ENCODE results near the gene UGGT2. TPM values are rescaled to one million over a fixed set of nuclear protein-coding genes. Genes with fewer than 3 reads are reported as not detected.
A peak's percentile ranks its signal among the peaks of the same experiment; 100 is the strongest.

The UGGT2 gene
- total RNA-seq, 2 donors from 2014 or later = 37.2 to 40.9 TPM

DNA sequence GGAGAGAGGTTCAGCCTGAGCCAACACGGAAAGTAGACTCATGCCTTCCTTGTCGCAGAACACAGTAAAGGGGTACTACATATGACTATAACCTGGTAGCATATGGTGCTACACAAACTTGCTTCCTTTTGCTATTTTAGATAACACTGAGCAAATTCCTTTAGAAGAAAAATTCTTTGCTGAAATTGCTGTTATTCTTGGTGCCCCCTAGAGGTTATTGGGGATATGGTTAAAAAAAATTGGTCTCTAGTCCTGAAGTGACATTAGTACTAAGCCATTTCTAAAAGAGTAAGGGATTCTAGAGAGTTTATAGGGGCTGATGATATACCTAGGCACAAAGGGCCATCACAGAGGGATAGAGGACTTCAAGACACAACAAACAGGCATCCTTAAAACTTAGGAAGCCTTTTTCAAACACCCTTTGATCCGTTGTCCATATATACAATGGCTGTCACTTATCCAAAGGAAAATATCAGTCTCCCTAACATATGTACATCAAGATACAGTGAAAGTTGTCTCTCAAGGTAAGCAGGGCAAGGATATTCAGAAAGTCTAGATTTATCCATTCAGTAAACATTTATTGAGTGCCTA is 22.8 kb upstream of the UGGT2 start:
- WGBS, 2 experiments (ENCODE audit: insufficient coverage in 1 of 2, insufficient read length in 1 of 2) = 85 to 86% methylated on average over 3 of the region's 3 CpGs
- no peaks in the 10 kb centered on the region for H3K9me3 ChIP-seq (ENCODE audit: control insufficient read depth, low read length)
- peaks cover under 1% of the 10 kb centered on the region for H3K4me1 ChIP-seq (ENCODE audit: control insufficient read depth, insufficient read depth, low read length)
- Mint-ChIP-seq H3K27ac (no peak overlapping the region), H3K4me1 (peaks cover 29% of the 10 kb centered on the region), H3K9me3 (no peaks in the 10 kb centered on the region), H3K36me3 (ENCODE audit: low read depth) (no peaks in the 10 kb centered on the region), H3K27me3 (ENCODE audit: insufficient read depth) (peaks cover 17% of the 10 kb centered on the region), H3K4me3 (no peak overlapping the region)
- DNase-seq = no peak
- H3K27ac ChIP-seq (ENCODE audit: low read depth, low read length) = no peak overlapping the region
- TF ChIP-seq, protein P1, sequence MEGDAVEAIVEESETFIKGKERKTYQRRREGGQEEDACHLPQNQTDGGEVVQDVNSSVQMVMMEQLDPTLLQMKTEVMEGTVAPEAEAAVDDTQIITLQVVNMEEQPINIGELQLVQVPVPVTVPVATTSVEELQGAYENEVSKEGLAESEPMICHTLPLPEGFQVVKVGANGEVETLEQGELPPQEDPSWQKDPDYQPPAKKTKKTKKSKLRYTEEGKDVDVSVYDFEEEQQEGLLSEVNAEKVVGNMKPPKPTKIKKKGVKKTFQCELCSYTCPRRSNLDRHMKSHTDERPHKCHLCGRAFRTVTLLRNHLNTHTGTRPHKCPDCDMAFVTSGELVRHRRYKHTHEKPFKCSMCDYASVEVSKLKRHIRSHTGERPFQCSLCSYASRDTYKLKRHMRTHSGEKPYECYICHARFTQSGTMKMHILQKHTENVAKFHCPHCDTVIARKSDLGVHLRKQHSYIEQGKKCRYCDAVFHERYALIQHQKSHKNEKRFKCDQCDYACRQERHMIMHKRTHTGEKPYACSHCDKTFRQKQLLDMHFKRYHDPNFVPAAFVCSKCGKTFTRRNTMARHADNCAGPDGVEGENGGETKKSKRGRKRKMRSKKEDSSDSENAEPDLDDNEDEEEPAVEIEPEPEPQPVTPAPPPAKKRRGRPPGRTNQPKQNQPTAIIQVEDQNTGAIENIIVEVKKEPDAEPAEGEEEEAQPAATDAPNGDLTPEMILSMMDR (conservative IDR thresholded peaks at IDR 0.05) = peak; percentile 81
- no peak overlapping the region for H3K9ac ChIP-seq (ENCODE audit: extremely low read depth, low read length, poor library complexity, severe bottlenecking)
- no peak overlapping the region for H3K4me3 ChIP-seq (ENCODE audit: low read length)
- peaks cover 4% of the 10 kb centered on the region for H3K27me3 ChIP-seq (ENCODE audit: control insufficient read depth, insufficient read depth, low read length, poor library complexity, severe bottlenecking)
- no peaks in the 10 kb centered on the region for H3K36me3 ChIP-seq (ENCODE audit: control insufficient read depth, insufficient read depth, low read length)

DNA sequence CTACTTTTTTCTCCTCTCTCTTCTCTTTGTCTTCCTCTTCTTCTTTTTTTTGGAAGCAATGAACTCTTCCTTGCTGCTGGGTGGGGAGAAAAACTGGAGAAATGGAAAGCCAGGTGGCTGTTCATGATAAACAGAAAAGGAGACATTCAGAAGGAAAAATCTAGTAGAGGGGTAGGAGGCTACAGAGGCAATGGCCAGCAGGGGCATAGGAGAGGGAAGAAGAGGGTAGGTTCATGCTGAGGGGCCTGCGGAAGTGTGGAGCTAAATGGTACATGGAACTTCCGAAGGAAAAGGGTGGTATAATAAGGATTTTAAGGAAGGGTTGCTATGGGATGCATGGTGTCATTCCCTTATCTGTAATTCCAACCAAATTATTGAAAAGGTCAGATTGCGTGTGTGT is 19.2 kb upstream of the UGGT2 start:
- Histone ChIP-seq H3K9me3 (ENCODE audit: control insufficient read depth, low read length) (no peaks in the 10 kb centered on the region), H3K27me3 (ENCODE audit: control insufficient read depth, insufficient read depth, low read length, poor library complexity, severe bottlenecking) (no peaks in the 10 kb centered on the region), H3K27ac (ENCODE audit: low read depth, low read length) (no peak overlapping the region), H3K4me3 (ENCODE audit: low read length) (no peak overlapping the region), H3K9ac (ENCODE audit: extremely low read depth, low read length, poor library complexity, severe bottlenecking) (no peak overlapping the region), H3K4me1 (ENCODE audit: control insufficient read depth, insufficient read depth, low read length) (peaks cover 3% of the 10 kb centered on the region), H3K36me3 (ENCODE audit: control insufficient read depth, insufficient read depth, low read length) (no peaks in the 10 kb centered on the region)
- Mint-ChIP-seq H3K27ac (no peak overlapping the region), H3K9me3 (no peaks in the 10 kb centered on the region), H3K4me3 (no peak overlapping the region), H3K27me3 (ENCODE audit: insufficient read depth) (peaks cover 4% of the 10 kb centered on the region), H3K36me3 (ENCODE audit: low read depth) (no peaks in the 10 kb centered on the region), H3K4me1 (peaks cover 17% of the 10 kb centered on the region)
- peak; percentile 53 for DNase-seq
- 82 to 100% methylated on average over 1 to 3 of the region's 3 CpGs for WGBS, 2 experiments (ENCODE audit: insufficient coverage in 1 of 2, insufficient read length in 1 of 2)
- TF ChIP-seq, protein P1 (conservative IDR thresholded peaks at IDR 0.05) = peak; percentile 70

DNA sequence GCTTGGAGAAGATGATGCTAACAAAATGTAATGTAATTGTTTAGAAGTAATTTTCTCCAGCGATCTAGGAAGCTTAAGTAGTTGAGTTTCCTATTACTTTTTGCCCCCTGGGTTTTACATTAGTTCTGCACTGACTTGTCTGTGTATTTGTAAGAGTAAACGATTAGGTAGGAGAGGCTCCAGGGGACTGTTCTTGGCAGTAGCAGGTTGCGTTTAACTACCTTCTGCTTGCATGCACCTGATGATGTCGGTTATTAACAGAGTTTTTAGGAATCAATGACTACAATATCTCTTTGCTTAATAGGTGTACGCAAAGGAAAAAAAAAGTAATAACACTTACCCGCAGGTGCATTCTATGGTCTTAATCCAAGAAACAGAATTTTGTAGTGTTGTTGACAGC is 18.3 kb upstream of the UGGT2 start:
- TF ChIP-seq, protein P1 (conservative IDR thresholded peaks at IDR 0.05) = no peak

More for the DNA sequence above, 18.3 kb upstream of the UGGT2 start:
- no peak overlapping the region for H3K9ac ChIP-seq (ENCODE audit: extremely low read depth, low read length, poor library complexity, severe bottlenecking)
- no peaks in the 10 kb centered on the region for H3K9me3 Mint-ChIP-seq
- peaks cover 17% of the 10 kb centered on the region for H3K4me1 Mint-ChIP-seq
- no peak overlapping the region for H3K27ac Mint-ChIP-seq
- H3K27me3 Mint-ChIP-seq (ENCODE audit: insufficient read depth) = no peaks in the 10 kb centered on the region
- H3K27me3 ChIP-seq (ENCODE audit: control insufficient read depth, insufficient read depth, low read length, poor library complexity, severe bottlenecking) = no peaks in the 10 kb centered on the region
- no peaks in the 10 kb centered on the region for H3K36me3 Mint-ChIP-seq (ENCODE audit: low read depth)
- peaks cover 3% of the 10 kb centered on the region for H3K4me1 ChIP-seq (ENCODE audit: control insufficient read depth, insufficient read depth, low read length)
- H3K27ac ChIP-seq (ENCODE audit: low read depth, low read length) = no peak overlapping the region
- H3K4me3 Mint-ChIP-seq = no peak overlapping the region
- no peaks in the 10 kb centered on the region for H3K36me3 ChIP-seq (ENCODE audit: control insufficient read depth, insufficient read depth, low read length)
- no peak overlapping the region for H3K4me3 ChIP-seq (ENCODE audit: low read length)
- DNase-seq = no peak
- WGBS, 2 experiments (ENCODE audit: insufficient coverage in 1 of 2, insufficient read length in 1 of 2) = 91 to 100% methylated on average over 3 to 6 of the region's 6 CpGs
- H3K9me3 ChIP-seq (ENCODE audit: control insufficient read depth, low read length) = no peaks in the 10 kb centered on the region

Measured in endodermal cell (in vitro differentiated cells).